CD8-positive, alpha-beta memory T cell (primary cell): ENCODE data around the gene PNMA8C. TPM values are rescaled to one million over a fixed set of nuclear protein-coding genes. Genes with fewer than 3 reads are reported as not detected.
"Not testable (repeated sequence)": the region's sequence is repeated elsewhere in the genome, so short reads cannot be mapped to it uniquely, and the experiment has no call there.

Experiments used
- CTCF ChIA-PET: fragments of 350-600 bp; sonication (Branson Sonifier 250); formaldehyde crosslinking; loops from one replicate; lab custom pipeline; 2021; ENCODE audit warnings: antibody characterized with exemption; lab: Charles Lee
- POLR2A ChIA-PET: fragments of 350-600 bp; sonication (Branson Sonifier 250); formaldehyde crosslinking; loops from one replicate; lab custom pipeline; 2021; ENCODE audit warnings: antibody characterized with exemption; lab: Charles Lee
- DNase-seq, 5 donors: peaks; one replicate each; pipeline versions ENCODE4 v3.0.0 to v3.0.0-alpha.2; 2020 to 2022; ENCODE audit warnings: mixed read lengths in 1 of 5
- H3K27ac ChIP-seq: one replicate; pipeline ENCODE4 v1.7.0; 2013; ENCODE audit warnings: low read depth, mild to moderate bottlenecking, low read length, moderate library complexity
- H3K27me3 ChIP-seq: 2 replicates; pipeline ENCODE4 v1.7.0; 2013; ENCODE audit warnings: low read length, mild to moderate bottlenecking; ENCODE audit not compliant: insufficient read depth, poor library complexity, severe bottlenecking
- H3K36me3 ChIP-seq: 2 replicates; pipeline ENCODE4 v1.7.0; 2013; ENCODE audit warnings: mild to moderate bottlenecking, low read length, moderate library complexity; ENCODE audit not compliant: insufficient read depth
- H3K4me1 ChIP-seq: 2 replicates; pipeline ENCODE4 v1.7.0; 2013; ENCODE audit warnings: mild to moderate bottlenecking, low read length, moderate library complexity; ENCODE audit not compliant: insufficient read depth
- H3K4me3 ChIP-seq: 2 replicates; pipeline ENCODE4 v1.7.0; 2013; ENCODE audit warnings: mild to moderate bottlenecking, low read length
- H3K9me3 ChIP-seq: 2 replicates; pipeline ENCODE4 v1.7.0; 2013; ENCODE audit warnings: mild to moderate bottlenecking, low read length
- H3K27ac Mint-ChIP-seq, 8 donors: one replicate each; pipeline ENCODE4 v1.8.0; 2020 to 2021; ENCODE audit warnings: mixed read lengths in 8 of 8, mild to moderate bottlenecking in 6 of 8, inconsistent platforms in 3 of 8, moderate library complexity in 3 of 8
- H3K27me3 Mint-ChIP-seq, 2 donors: one replicate each; pipeline ENCODE4 v1.8.0; 2020 to 2021; ENCODE audit warnings: mixed read lengths in 2 of 2, mild to moderate bottlenecking in 1 of 2, moderate library complexity in 1 of 2
- H3K36me3 Mint-ChIP-seq, 3 donors: one replicate each; pipeline ENCODE4 v1.8.0; 2020 to 2021; ENCODE audit warnings: mixed read lengths in 3 of 3, inconsistent platforms in 1 of 3, mild to moderate bottlenecking in 1 of 3
- H3K4me1 Mint-ChIP-seq, 3 donors: one replicate each; pipeline ENCODE4 v1.8.0; 2020 to 2021; ENCODE audit warnings: mixed read lengths in 3 of 3, inconsistent platforms in 1 of 3, mild to moderate bottlenecking in 1 of 3
- H3K4me3 Mint-ChIP-seq, 7 donors: one replicate each; pipeline ENCODE4 v1.8.0; 2020 to 2021; ENCODE audit warnings: mixed read lengths in 7 of 7, mild to moderate bottlenecking in 6 of 7, moderate library complexity in 4 of 7, inconsistent platforms in 2 of 7
- H3K9me3 Mint-ChIP-seq, 5 donors: one replicate each; pipeline ENCODE4 v1.8.0; 2020 to 2022; ENCODE audit warnings: mixed read lengths in 5 of 5, mild to moderate bottlenecking in 3 of 5, moderate library complexity in 2 of 5, inconsistent platforms in 1 of 5
- polyA plus RNA-seq: library from polyadenylated mRNA; unstranded; fragments of 300-500 nt; fragmentation: Illumina TruSeq; gene quantifications from one replicate; pipeline ENCODE4 v1.2.3, GENCODE V29; 2021
- total RNA-seq, 2 experiments: library from RNA; stranded (reverse); gene quantifications; one replicate each; pipeline ENCODE4 v1.2.3, GENCODE V29; 2021

The PNMA8C gene
- total and polyA plus RNA-seq, 3 experiments from 2014 or later: not detected

- H3K36me3 Mint-ChIP-seq, H3K27ac ChIP-seq, H3K4me1 ChIP-seq, DNase-seq, H3K9me3 Mint-ChIP-seq, POLR2A ChIA-PET, H3K4me3 Mint-ChIP-seq, H3K9me3 ChIP-seq, H3K36me3 ChIP-seq, H3K4me3 ChIP-seq: not testable (repeated sequence)
- Mint-ChIP-seq H3K4me1 (peaks cover 4 to 17% (median 4%) of the 10 kb centered on the region in 3 donors), H3K27me3 (peaks cover 59 to 68% of the 10 kb centered on the region in 2 donors), H3K27ac (peak overlapping the region in 1 of 8 donors; percentile 57)
- CTCF ChIA-PET: interaction anchor here (0.5 kb wide), 1 partner anchor 101 kb away, joined by 3 read pairs; no protein-coding TSS in a partner anchor
- peaks cover 26% of the 10 kb centered on the region for H3K27me3 ChIP-seq
Measured at GRCh38 chr19:46414899-46415298, 13.8 kb downstream of the PNMA8C start.

- Mint-ChIP-seq H3K4me1 (peaks cover 4 to 19% (median 5%) of the 10 kb centered on the region in 3 donors), H3K27ac (peak within 1 kb of the TSS in 1 of 8 donors; percentile 76), H3K9me3 (peaks cover 0 to 2% (median 0%) of the 10 kb centered on the region in 5 donors), H3K36me3 (no peaks in the 10 kb centered on the region), H3K4me3 (no peak within 1 kb of the TSS), H3K27me3 (peaks cover 59 to 65% of the 10 kb centered on the region in 2 donors)
- ChIA-PET CTCF (no interaction called here), POLR2A (no interaction called here)
- H3K27ac ChIP-seq: peak within 1 kb of the TSS; percentile 76
- no peak for DNase-seq
- no peak within 1 kb of the TSS for H3K4me3 ChIP-seq
- H3K4me1 ChIP-seq: no peaks in the 10 kb centered on the region
- H3K36me3 ChIP-seq: no peaks in the 10 kb centered on the region
- H3K9me3 ChIP-seq: no peaks in the 10 kb centered on the region
- peaks cover 26% of the 10 kb centered on the region for H3K27me3 ChIP-seq
Measured at GRCh38 chr19:46413262-46414031, 15.3 kb downstream of the PNMA8C start, which contains the start of gene CCDC8. Gene CCDC8 (minus strand): TSS chr19:46413564. CDS start chr19:46412810, 754 bp downstream.

- POLR2A ChIA-PET: no interaction called here
- Histone ChIP-seq H3K36me3 (no peaks in the 10 kb centered on the region), H3K27me3 (peaks cover 26% of the 10 kb centered on the region), H3K4me3 (no peak overlapping the region), H3K9me3 (no peaks in the 10 kb centered on the region), H3K4me1 (no peaks in the 10 kb centered on the region), H3K27ac (peak overlapping the region; percentile 73)
- H3K27me3 Mint-ChIP-seq: peaks cover 64 to 70% of the 10 kb centered on the region in 2 donors
- H3K4me1 Mint-ChIP-seq: peaks cover 5 to 25% (median 12%) of the 10 kb centered on the region in 3 donors
- H3K9me3 Mint-ChIP-seq: peaks cover 0 to 2% (median 0%) of the 10 kb centered on the region in 5 donors
- H3K36me3 Mint-ChIP-seq: no peaks in the 10 kb centered on the region
- H3K4me3 Mint-ChIP-seq: no peak overlapping the region
- no peak overlapping the region for H3K27ac Mint-ChIP-seq
- no peak for DNase-seq
- CTCF ChIA-PET: no interaction called here
Measured at GRCh38 chr19:46412650-46413261, 16.0 kb downstream of the PNMA8C start.

- H3K27ac ChIP-seq: peak overlapping the region; percentile 73
- no peaks in the 10 kb centered on the region for H3K4me1 ChIP-seq
- no peak for DNase-seq
- Mint-ChIP-seq H3K27ac (no peak overlapping the region), H3K27me3 (peaks cover 62 to 76% of the 10 kb centered on the region in 2 donors), H3K9me3 (peaks cover 0 to 2% (median 0%) of the 10 kb centered on the region in 5 donors), H3K4me3 (no peak overlapping the region), H3K36me3 (no peaks in the 10 kb centered on the region), H3K4me1 (peaks cover 5 to 25% (median 14%) of the 10 kb centered on the region in 3 donors)
- H3K9me3 ChIP-seq: no peaks in the 10 kb centered on the region
- no peak overlapping the region for H3K4me3 ChIP-seq
- peaks cover 26% of the 10 kb centered on the region for H3K27me3 ChIP-seq
- CTCF ChIA-PET: interaction anchor here (1.2 kb wide), 1 partner anchor 16 kb away, joined by 3 read pairs; no protein-coding TSS in a partner anchor
- POLR2A ChIA-PET: no interaction called here
- no peaks in the 10 kb centered on the region for H3K36me3 ChIP-seq
Measured at GRCh38 chr19:46411925-46412649, 16.6 kb downstream of the PNMA8C start.

GRCh38 chr19:46411088-46411924 lies 17.4 kb downstream of the PNMA8C start:
- Histone ChIP-seq H3K27me3 (peaks cover 27% of the 10 kb centered on the region), H3K9me3 (no peaks in the 10 kb centered on the region), H3K36me3 (no peaks in the 10 kb centered on the region), H3K4me1 (no peaks in the 10 kb centered on the region), H3K27ac (no peak overlapping the region), H3K4me3 (no peak overlapping the region)
- peaks cover 62 to 79% of the 10 kb centered on the region in 2 donors for H3K27me3 Mint-ChIP-seq
- no peak for DNase-seq
- no peak overlapping the region for H3K27ac Mint-ChIP-seq
- H3K4me3 Mint-ChIP-seq: no peak overlapping the region
- no peaks in the 10 kb centered on the region for H3K36me3 Mint-ChIP-seq
- ChIA-PET POLR2A (no interaction called here), CTCF (interaction anchor here (0.6 to 1.2 kb wide), 2 partner anchors 15 to 170 kb away, joined by 3 to 4 read pairs; no protein-coding TSS in a partner anchor)
- H3K9me3 Mint-ChIP-seq: peaks cover 0 to 2% (median 0%) of the 10 kb centered on the region in 5 donors
- peaks cover 5 to 21% (median 14%) of the 10 kb centered on the region in 3 donors for H3K4me1 Mint-ChIP-seq

GRCh38 chr19:46410205-46411087 lies 18.3 kb downstream of the PNMA8C start:
- Mint-ChIP-seq H3K4me1 (peaks cover 3 to 17% (median 10%) of the 10 kb centered on the region in 3 donors), H3K27me3 (peaks cover 61 to 77% of the 10 kb centered on the region in 2 donors), H3K27ac (no peak overlapping the region), H3K36me3 (no peaks in the 10 kb centered on the region), H3K4me3 (no peak overlapping the region), H3K9me3 (peaks cover 0 to 2% (median 0%) of the 10 kb centered on the region in 5 donors)
- no peaks in the 10 kb centered on the region for H3K4me1 ChIP-seq
- H3K4me3 ChIP-seq: no peak overlapping the region
- H3K9me3 ChIP-seq: no peaks in the 10 kb centered on the region
- ChIA-PET CTCF (interaction anchor here (0.6 kb wide), 1 partner anchor 169 kb away, joined by 4 read pairs; no protein-coding TSS in a partner anchor), POLR2A (no interaction called here)
- H3K27ac ChIP-seq: no peak overlapping the region
- peaks cover 35% of the 10 kb centered on the region for H3K27me3 ChIP-seq
- DNase-seq: no peak
- H3K36me3 ChIP-seq: no peaks in the 10 kb centered on the region
